Astrocyte (in vitro differentiated cells and primary cell): ENCODE results near the gene SMIM17. TPM values are rescaled to one million over a fixed set of nuclear protein-coding genes. Genes with fewer than 3 reads are reported as not detected.

Experiments
- DNase-seq: peaks from one replicate; pipeline ENCODE4 v3.0.0-alpha.2; 2010; ENCODE audit warnings: low read depth
- FAIRE-seq: peaks from 2 replicates; lab custom pipeline; 2011; peaks lifted over from hg19 to GRCh38; lab: Jason Lieb, UNC
- H2AFZ ChIP-seq: 2 replicates; pipeline ENCODE4 v1.6.0; 2012; ENCODE audit warnings: low read depth, low read length, inconsistent platforms
- H3K27ac ChIP-seq: 2 replicates; pipeline ENCODE4 v1.5.1; 2011; ENCODE audit warnings: low read depth, low read length, inconsistent platforms
- H3K27me3 ChIP-seq: 2 replicates; pipeline ENCODE4 v1.6.0; 2011; ENCODE audit warnings: low read length, inconsistent platforms; ENCODE audit not compliant: insufficient read depth
- H3K36me3 ChIP-seq: 2 replicates; pipeline ENCODE4 v1.5.1; 2011; ENCODE audit warnings: low read length, inconsistent platforms; ENCODE audit not compliant: insufficient read depth
- H3K4me1 ChIP-seq: 2 replicates; pipeline ENCODE4 v1.5.1; 2011; ENCODE audit warnings: low read length, inconsistent platforms; ENCODE audit not compliant: insufficient read depth
- H3K4me2 ChIP-seq: 2 replicates; pipeline ENCODE4 v1.6.0; 2012; ENCODE audit warnings: low read length, inconsistent platforms
- H3K4me3 ChIP-seq: 2 replicates; pipeline ENCODE4 v1.5.1; 2011; ENCODE audit warnings: low read depth, mild to moderate bottlenecking, low read length, inconsistent platforms; ENCODE audit not compliant: insufficient read depth
- H3K79me2 ChIP-seq: 2 replicates; pipeline ENCODE4 v1.6.0; 2012; ENCODE audit warnings: mild to moderate bottlenecking, low read length, inconsistent platforms; ENCODE audit not compliant: insufficient read depth
- H3K9ac ChIP-seq: 2 replicates; pipeline ENCODE4 v1.6.0; 2012; ENCODE audit warnings: mild to moderate bottlenecking, low read length, inconsistent platforms
- H3K9me3 ChIP-seq: 2 replicates; pipeline ENCODE4 v1.5.1; 2012; ENCODE audit warnings: low read depth, mild to moderate bottlenecking, low read length, inconsistent platforms; ENCODE audit not compliant: insufficient read depth
- H4K20me1 ChIP-seq: 2 replicates; pipeline ENCODE4 v1.6.0; 2012; ENCODE audit warnings: low read length, inconsistent platforms; ENCODE audit not compliant: insufficient read depth
- H3K27ac Mint-ChIP-seq: one replicate; pipeline ENCODE4 v1.8.0; 2021; ENCODE audit warnings: mild to moderate bottlenecking, mixed read lengths; ENCODE audit not compliant: unreplicated experiment
- H3K27me3 Mint-ChIP-seq: one replicate; pipeline ENCODE4 v1.8.0; 2021; ENCODE audit warnings: low read depth, mixed read lengths; ENCODE audit not compliant: unreplicated experiment
- H3K36me3 Mint-ChIP-seq: one replicate; pipeline ENCODE4 v1.8.0; 2021; ENCODE audit warnings: low read depth, mixed read lengths; ENCODE audit not compliant: unreplicated experiment
- H3K4me1 Mint-ChIP-seq: one replicate; pipeline ENCODE4 v1.8.0; 2021; ENCODE audit warnings: low read depth, mixed read lengths; ENCODE audit not compliant: unreplicated experiment
- H3K4me3 Mint-ChIP-seq: one replicate; pipeline ENCODE4 v1.8.0; 2021; ENCODE audit warnings: mild to moderate bottlenecking, moderate library complexity, mixed read lengths; ENCODE audit not compliant: unreplicated experiment
- H3K9me3 Mint-ChIP-seq: one replicate; pipeline ENCODE4 v1.8.0; 2021; ENCODE audit warnings: mild to moderate bottlenecking, mixed read lengths; ENCODE audit not compliant: unreplicated experiment
- CTCF ChIP-seq: IDR thresholded peaks from 2 replicates; pipeline ENCODE4 v1.5.1; 2011; ENCODE audit warnings: low read depth, mild to moderate bottlenecking, inconsistent platforms, low read length, moderate library complexity; ENCODE audit not compliant: insufficient read depth
- EZH2 ChIP-seq: IDR thresholded peaks from 2 replicates; pipeline ENCODE4 v1.6.1; 2012; ENCODE audit warnings: mild to moderate bottlenecking, low read length, inconsistent platforms; ENCODE audit not compliant: insufficient read depth
- total RNA-seq: library from RNA; stranded (reverse); gene quantifications from 2 replicates; pipeline ENCODE4 v1.2.1, GENCODE V29; 2021

The SMIM17 gene
- total RNA-seq, 1 donor from 2014 or later = 0.27 TPM

GRCh38 chr19:56639217-56639616 lies 3.7 kb upstream of the SMIM17 start:
- no peaks in the 10 kb centered on the region for H4K20me1 ChIP-seq
- no peaks in the 10 kb centered on the region for H3K4me1 Mint-ChIP-seq
- H3K4me3 Mint-ChIP-seq = no peak overlapping the region
- H3K9me3 Mint-ChIP-seq = peaks cover 31% of the 10 kb centered on the region
- no peak overlapping the region for H2AFZ ChIP-seq
- peaks cover under 1% of the 10 kb centered on the region for H3K9me3 ChIP-seq
- no peak overlapping the region for H3K9ac ChIP-seq
- no peak overlapping the region for H3K27ac Mint-ChIP-seq
- no peak overlapping the region for H3K4me3 ChIP-seq
- DNase-seq (peak; percentile 3), FAIRE-seq (no peak)
- no peaks in the 10 kb centered on the region for H3K27me3 ChIP-seq
- H3K4me1 ChIP-seq = no peaks in the 10 kb centered on the region
- TF ChIP-seq CTCF = no peak
- TF ChIP-seq EZH2 = no peak
- no peaks in the 10 kb centered on the region for H3K36me3 Mint-ChIP-seq
- no peaks in the 10 kb centered on the region for H3K79me2 ChIP-seq
- no peaks in the 10 kb centered on the region for H3K27me3 Mint-ChIP-seq
- no peak overlapping the region for H3K27ac ChIP-seq
- no peak overlapping the region for H3K4me2 ChIP-seq
- H3K36me3 ChIP-seq = no peaks in the 10 kb centered on the region

DNA sequence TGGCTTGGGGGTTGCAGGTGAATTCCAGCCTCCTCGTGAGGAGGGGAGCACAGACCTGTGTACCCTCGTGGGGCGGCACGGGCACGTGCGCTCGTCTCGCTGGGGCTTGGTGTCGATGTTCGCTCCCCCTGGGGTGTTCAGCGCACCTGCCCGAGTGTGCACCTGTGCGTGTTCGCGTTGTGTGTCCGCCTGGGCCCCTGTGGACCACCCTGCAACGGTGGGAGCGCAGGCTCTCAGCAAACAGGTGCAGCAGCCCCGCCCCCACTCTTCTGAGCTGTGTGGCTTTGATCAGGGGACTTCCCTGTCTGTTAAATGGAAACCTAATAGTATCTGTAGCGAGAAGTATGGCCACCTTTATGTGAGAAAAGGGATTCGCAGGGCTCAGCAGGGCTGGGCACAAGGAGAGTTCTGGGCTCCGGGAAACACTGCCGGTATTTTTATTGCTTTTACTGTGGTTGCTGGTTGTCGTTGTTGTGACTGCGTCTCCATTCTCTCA lies 549 bp downstream of the SMIM17 start:
- Histone ChIP-seq H4K20me1 (no peaks in the 10 kb centered on the region), H3K36me3 (no peaks in the 10 kb centered on the region), H3K79me2 (no peaks in the 10 kb centered on the region), H3K9ac (no peak overlapping the region), H3K27ac (no peak overlapping the region), H3K4me1 (no peaks in the 10 kb centered on the region), H3K4me3 (no peak overlapping the region), H3K9me3 (peaks cover 12% of the 10 kb centered on the region), H2AFZ (no peak overlapping the region), H3K4me2 (no peak overlapping the region), H3K27me3 (no peaks in the 10 kb centered on the region)
- FAIRE-seq = no peak
- H3K36me3 Mint-ChIP-seq = no peaks in the 10 kb centered on the region
- no peaks in the 10 kb centered on the region for H3K4me1 Mint-ChIP-seq
- TF ChIP-seq CTCF = no peak
- no peak for TF ChIP-seq EZH2
- DNase-seq = no peak
- no peak overlapping the region for H3K27ac Mint-ChIP-seq
- H3K4me3 Mint-ChIP-seq = no peak overlapping the region
- H3K27me3 Mint-ChIP-seq = no peaks in the 10 kb centered on the region
- H3K9me3 Mint-ChIP-seq = peaks cover 40% of the 10 kb centered on the region

- no peaks in the 10 kb centered on the region for H3K4me1 ChIP-seq
- H2AFZ ChIP-seq = no peak overlapping the region
- no peak for FAIRE-seq
- Mint-ChIP-seq H3K27me3 (no peaks in the 10 kb centered on the region), H3K27ac (no peak overlapping the region), H3K4me3 (no peak overlapping the region), H3K9me3 (peaks cover 22% of the 10 kb centered on the region), H3K4me1 (no peaks in the 10 kb centered on the region), H3K36me3 (no peaks in the 10 kb centered on the region)
- H3K4me3 ChIP-seq = no peak overlapping the region
- H3K4me2 ChIP-seq = no peak overlapping the region
- TF ChIP-seq CTCF (no peak), EZH2 (no peak)
- DNase-seq = no peak
- no peaks in the 10 kb centered on the region for H4K20me1 ChIP-seq
- no peaks in the 10 kb centered on the region for H3K27me3 ChIP-seq
- H3K36me3 ChIP-seq = no peaks in the 10 kb centered on the region
- H3K9me3 ChIP-seq = peaks cover 1% of the 10 kb centered on the region
- H3K9ac ChIP-seq = no peak overlapping the region
- H3K27ac ChIP-seq = no peak overlapping the region
- H3K79me2 ChIP-seq = no peaks in the 10 kb centered on the region
Observed at GRCh38 chr19:56654151-56654550, 11.2 kb downstream of the SMIM17 start.
